Activated CD8-positive, alpha-beta memory T cell treated with anti-CD3 and anti-CD28 coated beads, Interleukin-2, amount 50 U/mL, for 1 hour (primary cell): Measurements from ENCODE around the gene C11orf97.
A peak's percentile ranks its signal among the peaks of the same experiment; 100 is the strongest.
"Not testable (repeated sequence)": the region's sequence is repeated elsewhere in the genome, so short reads cannot be mapped to it uniquely, and the experiment has no call there.

Experiments used
- DNase-seq: peaks from one replicate; pipeline ENCODE4 v3.0.0-alpha.2; 2020; ENCODE audit errors: extremely low read depth

The C11orf97 gene

GRCh38 chr11:94511932-94512781 lies at the start of gene C11orf97:
Gene C11orf97 (plus strand): TSS chr11:94512461. CDS start chr11:94512529, 68 bp downstream.
- no peak for DNase-seq

GRCh38 chr11:94469416-94469815 lies 42.8 kb upstream of the C11orf97 start:
- no peak for DNase-seq

- no peak for DNase-seq
These were observed 39.1 kb upstream of the C11orf97 start for GRCh38 chr11:94472916-94473799.

GRCh38 chr11:94477624-94478023 lies 34.6 kb upstream of the C11orf97 start:
- no peak for DNase-seq

GRCh38 chr11:94481342-94481741 lies 30.9 kb upstream of the C11orf97 start:
- DNase-seq, result no peak

GRCh38 chr11:94486068-94486467 lies 26.2 kb upstream of the C11orf97 start:
- no peak for DNase-seq

GRCh38 chr11:94493281-94494125 lies 18.8 kb upstream of the C11orf97 start, which contains the start of the genes ANKRD49 and MRE11:
Gene ANKRD49 (plus strand): TSS chr11:94493984. CDS start chr11:94496694, 2,710 bp downstream.
Gene MRE11 (minus strand): TSS chr11:94493844. CDS start chr11:94492801, 1,043 bp downstream.
- DNase-seq, result peak; percentile 84

GRCh38 chr11:94494126-94494680 lies 18.1 kb upstream of the C11orf97 start:
- no peak for DNase-seq

GRCh38 chr11:94500181-94500580 lies 12.1 kb upstream of the C11orf97 start:
- no peak for DNase-seq

- DNase-seq, result no peak
These were observed 10.7 kb upstream of the C11orf97 start for GRCh38 chr11:94501522-94501921.

- no peak for DNase-seq
These were observed 7.5 kb upstream of the C11orf97 start for GRCh38 chr11:94504689-94505293.

GRCh38 chr11:94506513-94506912 lies 5.7 kb upstream of the C11orf97 start:
- DNase-seq, result not testable (repeated sequence)

GRCh38 chr11:94507485-94507884 lies 4.8 kb upstream of the C11orf97 start:
- DNase-seq, result no peak

GRCh38 chr11:94513091-94513490 lies 830 bp downstream of the C11orf97 start:
- DNase-seq, result no peak

GRCh38 chr11:94515398-94515797 lies 3.1 kb downstream of the C11orf97 start:
- DNase-seq, result no peak

- no peak for DNase-seq
These were observed 4.5 kb downstream of the C11orf97 start for GRCh38 chr11:94516725-94517124.

GRCh38 chr11:94518300-94518699 lies 6.0 kb downstream of the C11orf97 start:
- DNase-seq, result no peak

GRCh38 chr11:94519478-94520084 lies 7.3 kb downstream of the C11orf97 start:
- DNase-seq, result no peak

- no peak for DNase-seq
These were observed 9.4 kb downstream of the C11orf97 start for GRCh38 chr11:94521684-94522083.

- no peak for DNase-seq
These were observed 12.1 kb downstream of the C11orf97 start for GRCh38 chr11:94524341-94524740.
